HepG2 (cell line): ENCODE measurements around the gene DHX30. TPM values are rescaled to one million over a fixed set of nuclear protein-coding genes. Genes with fewer than 3 reads are reported as not detected.

Source experiments
- ARHGAP35 ChIP-seq: sonication (generic); formaldehyde crosslinking; IDR thresholded peaks from 2 replicates; pipeline ENCODE4 v1.9.0; 2022; ENCODE audit warnings: mild to moderate bottlenecking, inconsistent platforms, moderate library complexity, missing genetic modification reagents, borderline replicate concordance
- ASH2L ChIP-seq: fragments of 300-600, 200-600 bp; sonication (generic); IDR thresholded peaks from 2 replicates; pipeline ENCODE4 v1.7.0; 2017; ENCODE audit warnings: low read depth, mild to moderate bottlenecking, moderate library complexity, mixed read lengths, low read length; ENCODE audit not compliant: insufficient read length
- ATF1 ChIP-seq: IDR thresholded peaks from 2 replicates; pipeline ENCODE4 v1.6.1; 2016; ENCODE audit warnings: mild to moderate bottlenecking, control low read depth
- FOXO4 ChIP-seq: sonication (generic); formaldehyde crosslinking; conservative IDR thresholded peaks from 2 replicates; pipeline ENCODE4 v1.8.1; 2023; ENCODE audit warnings: missing genetic modification reagents
- LBX2 ChIP-seq: sonication (generic); formaldehyde crosslinking; IDR thresholded peaks from 2 replicates; pipeline ENCODE4 v1.5.0; 2020; ENCODE audit warnings: missing genetic modification reagents, mild to moderate bottlenecking, borderline replicate concordance
- MXD1 ChIP-seq: sonication (generic); formaldehyde crosslinking; IDR thresholded peaks from 2 replicates; pipeline ENCODE4 v1.4.0; 2020; ENCODE audit warnings: mild to moderate bottlenecking, missing genetic modification reagents
- NCOA5 ChIP-seq: sonication (generic); formaldehyde crosslinking; IDR thresholded peaks from 2 replicates; pipeline ENCODE4 v1.4.0; 2020; ENCODE audit warnings: missing genetic modification reagents
- NR2F2 ChIP-seq: IDR thresholded peaks from 2 replicates; pipeline ENCODE4 v1.6.1; 2012; ENCODE audit warnings: low read depth, inconsistent platforms, borderline replicate concordance
- SKI ChIP-seq: fragments of 450-650 bp; IDR thresholded peaks from one replicate; pipeline ENCODE4 v1.6.1; 2018; ENCODE audit warnings: mild to moderate bottlenecking; ENCODE audit not compliant: partially characterized antibody
- ZBTB42 ChIP-seq: sonication (generic); formaldehyde crosslinking; IDR thresholded peaks from 2 replicates; pipeline ENCODE4 v1.5.0; 2020; ENCODE audit warnings: mild to moderate bottlenecking, missing genetic modification reagents
- ZBTB49 ChIP-seq: sonication (generic); formaldehyde crosslinking; IDR thresholded peaks from 2 replicates; pipeline ENCODE4 v1.4.0; 2020; ENCODE audit warnings: missing genetic modification reagents, borderline replicate concordance
- ZNF10 ChIP-seq: sonication (generic); formaldehyde crosslinking; IDR thresholded peaks from 2 replicates; pipeline ENCODE4 v1.4.0; 2020; ENCODE audit warnings: mild to moderate bottlenecking, low read depth, missing genetic modification reagents, borderline replicate concordance
- ZNF552 ChIP-seq: sonication (generic); formaldehyde crosslinking; IDR thresholded peaks from 2 replicates; pipeline ENCODE4 v1.9.0; 2022; ENCODE audit warnings: missing genetic modification reagents, mild to moderate bottlenecking, borderline replicate concordance
- polyA plus RNA-seq, 8 experiments: library from polyadenylated mRNA; depleted of rRNA in 3 of 8; stranded (reverse) in 7 of 8; unstranded in 1 of 8; fragments of >200 nt; fragmentation: Illumina TruSeq in 4 of 8; extraction: Trizol in 4 of 8; gene quantifications; 2 replicates each; pipeline versions ENCODE4 v1.2.1 to v1.2.3, GENCODE V29; 2011 to 2016; ENCODE audit warnings: low read depth in 4 of 8, missing spikeins in 1 of 8, mixed read lengths in 1 of 8; ENCODE audit not compliant: insufficient read depth in 1 of 8
- total RNA-seq, 5 experiments: library from RNA; depleted of rRNA; stranded (reverse); fragments of >200 nt; fragmentation: Illumina TruSeq; extraction: Trizol; gene quantifications; 2 replicates each; pipeline ENCODE4 v1.2.3, GENCODE V29; 2016; ENCODE audit warnings: low read depth in 1 of 5
- TF ChIP-seq, protein P1 (sequence below): sonication (generic); formaldehyde crosslinking; IDR thresholded peaks from 2 replicates; pipeline ENCODE4 v1.4.0; 2020; ENCODE audit warnings: missing genetic modification reagents
- TF ChIP-seq, protein P2 (sequence below): sonication (generic); formaldehyde crosslinking; IDR thresholded peaks from 2 replicates; pipeline ENCODE4 v1.5.0; 2020; ENCODE audit warnings: missing genetic modification reagents
- TF ChIP-seq, protein P3 (sequence below): sonication (generic); formaldehyde crosslinking; IDR thresholded peaks from 2 replicates; pipeline ENCODE4 v1.5.1; 2020; ENCODE audit warnings: missing genetic modification reagents, mild to moderate bottlenecking, borderline replicate concordance

Gene DHX30
- total and polyA plus RNA-seq, 2 of the 13 experiments (the other 11 are each of a cell fraction or from before 2014, with no cell fraction given), result 30.6 to 59.4 TPM

DNA sequence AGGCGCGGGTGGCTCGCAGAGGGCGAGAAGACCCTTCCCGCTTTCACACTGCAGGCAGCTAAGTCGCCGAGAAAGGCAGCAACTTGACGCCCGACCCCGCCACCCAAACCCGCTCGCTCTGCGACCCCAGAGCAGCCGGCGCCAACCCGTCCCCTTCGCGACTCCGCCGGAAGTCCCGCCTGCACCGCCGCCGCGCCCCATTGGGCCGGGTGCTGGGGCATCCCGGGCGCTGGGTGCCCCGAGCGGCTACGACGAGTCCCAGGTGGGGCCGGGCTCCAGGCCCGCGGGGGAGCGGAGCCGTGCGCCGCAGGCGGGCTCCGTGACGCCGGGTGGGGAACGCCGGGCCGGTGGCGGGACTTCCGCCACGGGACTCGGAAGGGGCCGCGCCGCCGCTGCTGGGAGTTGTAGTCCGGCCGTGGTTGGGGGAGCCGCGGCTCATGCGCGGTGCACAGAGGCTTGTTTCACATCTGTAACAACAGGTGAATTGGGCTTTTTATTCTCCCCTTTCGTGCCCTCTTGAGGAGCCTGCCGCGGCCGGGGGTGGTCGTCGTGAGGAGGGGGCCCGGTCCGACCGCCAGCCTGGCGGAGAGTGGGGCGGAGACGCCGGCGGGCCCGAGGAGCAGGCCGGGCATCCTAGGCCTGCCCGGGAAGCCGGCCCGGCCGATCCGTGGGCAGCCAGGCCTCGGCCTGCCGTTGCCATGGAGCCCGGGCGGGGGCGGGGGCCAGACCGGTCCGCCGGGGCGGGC lies at the start of gene DHX30 (continued):
- TF ChIP-seq ZBTB42, result no peak
- peak; percentile 26; the same call in 1 of the 2 replicates for TF ChIP-seq MXD1 (CRISPR knock-in tag)
- TF ChIP-seq, protein P1, sequence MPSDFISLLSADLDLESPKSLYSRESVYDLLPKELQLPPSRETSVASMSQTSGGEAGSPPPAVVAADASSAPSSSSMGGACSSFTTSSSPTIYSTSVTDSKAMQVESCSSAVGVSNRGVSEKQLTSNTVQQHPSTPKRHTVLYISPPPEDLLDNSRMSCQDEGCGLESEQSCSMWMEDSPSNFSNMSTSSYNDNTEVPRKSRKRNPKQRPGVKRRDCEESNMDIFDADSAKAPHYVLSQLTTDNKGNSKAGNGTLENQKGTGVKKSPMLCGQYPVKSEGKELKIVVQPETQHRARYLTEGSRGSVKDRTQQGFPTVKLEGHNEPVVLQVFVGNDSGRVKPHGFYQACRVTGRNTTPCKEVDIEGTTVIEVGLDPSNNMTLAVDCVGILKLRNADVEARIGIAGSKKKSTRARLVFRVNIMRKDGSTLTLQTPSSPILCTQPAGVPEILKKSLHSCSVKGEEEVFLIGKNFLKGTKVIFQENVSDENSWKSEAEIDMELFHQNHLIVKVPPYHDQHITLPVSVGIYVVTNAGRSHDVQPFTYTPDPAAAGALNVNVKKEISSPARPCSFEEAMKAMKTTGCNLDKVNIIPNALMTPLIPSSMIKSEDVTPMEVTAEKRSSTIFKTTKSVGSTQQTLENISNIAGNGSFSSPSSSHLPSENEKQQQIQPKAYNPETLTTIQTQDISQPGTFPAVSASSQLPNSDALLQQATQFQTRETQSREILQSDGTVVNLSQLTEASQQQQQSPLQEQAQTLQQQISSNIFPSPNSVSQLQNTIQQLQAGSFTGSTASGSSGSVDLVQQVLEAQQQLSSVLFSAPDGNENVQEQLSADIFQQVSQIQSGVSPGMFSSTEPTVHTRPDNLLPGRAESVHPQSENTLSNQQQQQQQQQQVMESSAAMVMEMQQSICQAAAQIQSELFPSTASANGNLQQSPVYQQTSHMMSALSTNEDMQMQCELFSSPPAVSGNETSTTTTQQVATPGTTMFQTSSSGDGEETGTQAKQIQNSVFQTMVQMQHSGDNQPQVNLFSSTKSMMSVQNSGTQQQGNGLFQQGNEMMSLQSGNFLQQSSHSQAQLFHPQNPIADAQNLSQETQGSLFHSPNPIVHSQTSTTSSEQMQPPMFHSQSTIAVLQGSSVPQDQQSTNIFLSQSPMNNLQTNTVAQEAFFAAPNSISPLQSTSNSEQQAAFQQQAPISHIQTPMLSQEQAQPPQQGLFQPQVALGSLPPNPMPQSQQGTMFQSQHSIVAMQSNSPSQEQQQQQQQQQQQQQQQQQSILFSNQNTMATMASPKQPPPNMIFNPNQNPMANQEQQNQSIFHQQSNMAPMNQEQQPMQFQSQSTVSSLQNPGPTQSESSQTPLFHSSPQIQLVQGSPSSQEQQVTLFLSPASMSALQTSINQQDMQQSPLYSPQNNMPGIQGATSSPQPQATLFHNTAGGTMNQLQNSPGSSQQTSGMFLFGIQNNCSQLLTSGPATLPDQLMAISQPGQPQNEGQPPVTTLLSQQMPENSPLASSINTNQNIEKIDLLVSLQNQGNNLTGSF (CRISPR knock-in tag), result 0 out of 2 replicates have a peak, but pooled peaks have one; percentile 40
- no peak for TF ChIP-seq LBX2
- no peak for TF ChIP-seq NCOA5 (CRISPR knock-in tag)
- TF ChIP-seq, protein P2, sequence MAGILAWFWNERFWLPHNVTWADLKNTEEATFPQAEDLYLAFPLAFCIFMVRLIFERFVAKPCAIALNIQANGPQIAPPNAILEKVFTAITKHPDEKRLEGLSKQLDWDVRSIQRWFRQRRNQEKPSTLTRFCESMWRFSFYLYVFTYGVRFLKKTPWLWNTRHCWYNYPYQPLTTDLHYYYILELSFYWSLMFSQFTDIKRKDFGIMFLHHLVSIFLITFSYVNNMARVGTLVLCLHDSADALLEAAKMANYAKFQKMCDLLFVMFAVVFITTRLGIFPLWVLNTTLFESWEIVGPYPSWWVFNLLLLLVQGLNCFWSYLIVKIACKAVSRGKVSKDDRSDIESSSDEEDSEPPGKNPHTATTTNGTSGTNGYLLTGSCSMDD, result no peak
- no peak for TF ChIP-seq FOXO4 (CRISPR knock-in tag)
- TF ChIP-seq, protein P3, sequence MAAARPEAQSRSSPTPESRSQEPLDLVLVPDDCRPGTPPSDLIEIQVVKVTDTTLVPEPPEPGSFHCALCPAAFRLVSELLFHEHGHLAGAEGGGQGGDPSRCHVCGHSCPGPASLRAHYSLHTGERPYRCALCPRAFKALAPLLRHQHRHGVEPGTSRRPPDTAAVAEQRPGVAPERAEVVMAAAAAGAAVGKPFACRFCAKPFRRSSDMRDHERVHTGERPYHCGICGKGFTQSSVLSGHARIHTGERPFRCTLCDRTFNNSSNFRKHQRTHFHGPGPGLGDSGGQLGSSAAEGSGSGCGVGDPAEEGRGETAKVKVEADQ (CRISPR knock-in tag), result no peak
- TF ChIP-seq ZNF552 (CRISPR knock-in tag), result no peak
- TF ChIP-seq ASH2L, result peak; percentile 88
- no peak for TF ChIP-seq ZBTB49 (CRISPR knock-in tag)
- no peak for TF ChIP-seq ARHGAP35 (CRISPR knock-in tag)
- no peak for TF ChIP-seq SKI
- no peak for TF ChIP-seq ATF1 (CRISPR knock-in tag)
- TF ChIP-seq NR2F2, result no peak
- no peak for TF ChIP-seq ZNF10 (CRISPR knock-in tag)
